NCI-H1417 (cell line): Measurements from ENCODE around the gene TARBP1.

Source experiments
- DNase-seq, 3 experiments: peaks; one replicate each; lab custom pipeline; 2025; lab: John Stamatoyannopoulos, UW

TARBP1 gene

DNA sequence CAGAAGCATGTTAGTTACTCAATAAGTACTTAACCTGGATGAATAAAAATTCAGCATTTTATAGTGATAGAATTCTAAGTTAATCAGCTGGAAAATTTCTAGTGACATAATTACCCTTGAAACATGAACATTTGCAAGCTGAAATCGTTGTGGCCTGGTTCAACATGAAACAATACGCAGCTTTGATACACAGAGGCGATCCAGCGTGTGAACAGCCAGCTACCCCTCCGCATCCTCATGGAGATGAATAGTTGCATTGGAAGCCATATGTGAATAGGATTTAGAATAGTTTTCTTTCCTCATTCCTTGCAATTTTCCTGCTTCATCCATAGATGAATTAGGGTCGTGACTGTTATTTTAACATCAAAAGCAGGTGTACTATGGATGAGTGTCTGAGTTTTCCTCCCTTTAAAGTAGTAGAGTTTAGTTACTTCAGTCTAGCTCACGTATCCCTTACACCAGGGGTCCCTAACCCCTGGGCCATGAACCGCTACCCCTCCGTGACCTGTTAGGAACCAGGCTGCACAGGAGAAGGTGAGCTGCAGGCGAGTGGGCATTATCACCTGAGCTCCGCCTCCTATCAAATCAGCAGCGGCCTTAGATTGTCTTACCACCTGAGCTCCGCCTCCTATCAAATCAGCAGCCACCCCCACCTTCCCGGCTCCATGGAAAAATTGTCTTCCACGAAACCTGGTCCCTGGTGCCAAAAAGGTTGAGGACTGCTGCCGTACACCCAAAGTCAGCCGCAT lies 6.2 kb upstream of the TARBP1 start:
- no peak for DNase-seq

GRCh38 chr1:234484218-234484617 lies 5.2 kb upstream of the TARBP1 start:
- no peak for DNase-seq

DNA sequence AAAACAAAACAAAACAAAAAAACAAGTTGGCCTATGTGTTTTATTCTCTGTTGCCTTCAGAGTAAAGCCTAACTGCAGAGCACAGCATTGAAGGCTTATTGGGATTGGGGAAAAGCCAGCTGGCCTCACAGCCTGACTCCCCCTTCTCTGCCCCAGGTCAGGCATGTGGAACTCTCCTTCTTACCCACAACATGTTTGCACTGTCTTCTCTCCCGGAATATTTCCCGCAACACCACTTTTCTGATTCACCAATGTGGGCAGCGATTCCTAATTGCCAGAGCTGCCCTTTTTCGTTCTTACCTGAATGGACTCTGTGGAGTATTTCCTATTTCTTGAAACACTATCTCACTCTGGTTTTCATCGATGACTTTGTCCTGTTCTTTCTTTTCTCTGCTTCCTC lies 2.8 kb upstream of the TARBP1 start:
- DNase-seq = no peak

DNA sequence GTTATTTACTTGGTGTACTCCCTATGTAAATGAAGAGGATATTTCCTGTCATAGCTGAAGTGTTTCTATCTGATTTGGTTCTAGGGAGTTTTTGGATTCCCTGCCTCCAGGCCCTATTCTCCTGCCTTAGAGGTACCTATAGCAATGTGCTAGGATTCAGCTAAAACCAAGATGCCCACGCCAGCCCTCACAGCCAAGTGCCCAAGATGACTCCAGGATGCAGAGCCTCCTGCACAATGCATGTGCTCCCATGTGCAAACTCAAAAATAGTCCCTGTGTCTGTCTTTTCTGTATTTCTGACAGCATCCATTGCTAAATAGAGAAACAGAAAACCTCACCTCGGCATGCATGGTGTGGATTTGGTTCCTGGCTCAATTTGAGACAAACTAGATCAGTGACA lies 887 bp upstream of the TARBP1 start:
- DNase-seq = no peak

GRCh38 chr1:234479310-234479559 lies 256 bp upstream of the TARBP1 start:
- DNase-seq = no peak

DNA sequence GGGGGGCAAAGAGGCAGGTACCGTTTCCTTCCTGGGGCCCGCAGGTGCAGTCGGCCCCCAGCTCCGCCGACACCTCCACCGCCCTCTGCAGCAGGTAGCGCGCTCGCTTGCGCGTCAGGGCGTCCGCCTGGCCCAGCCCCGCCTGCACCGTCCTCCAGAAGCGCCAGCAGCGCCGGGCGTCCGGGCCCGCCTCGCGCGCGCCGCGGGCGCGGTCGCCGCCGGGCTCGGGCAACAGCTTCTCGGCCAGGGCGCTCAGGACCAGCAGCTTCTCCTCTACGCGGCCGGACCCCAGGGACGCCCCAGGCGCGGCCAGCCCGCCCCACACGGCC lies 863 bp downstream of the TARBP1 start:
- peak; percentile 32 to 86 (median 79) for DNase-seq

- DNase-seq = no peak
These were observed 1.4 kb downstream of the TARBP1 start for GRCh38 chr1:234477386-234478151.

DNA sequence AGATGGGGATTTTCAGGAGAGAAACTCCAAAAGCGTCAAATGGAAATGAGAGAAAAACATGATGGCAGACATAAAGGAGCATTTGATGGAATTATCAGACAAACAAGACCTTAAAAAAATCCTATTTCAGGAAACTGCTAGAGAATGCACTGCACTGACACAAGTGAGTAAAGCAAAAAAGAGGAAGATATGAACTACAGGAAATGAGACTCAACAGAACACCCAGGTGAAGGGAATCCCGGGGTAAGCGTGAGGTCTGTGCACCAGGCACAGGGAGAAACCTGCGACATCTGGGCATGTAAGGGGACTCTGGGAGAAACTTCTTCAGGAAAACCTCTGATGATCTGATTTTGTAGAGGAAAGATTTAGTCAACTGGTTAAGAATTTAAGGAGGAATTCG lies 2.8 kb downstream of the TARBP1 start:
- DNase-seq = no peak

- DNase-seq = no peak
These were observed 3.7 kb downstream of the TARBP1 start for GRCh38 chr1:234475167-234475793.

DNA sequence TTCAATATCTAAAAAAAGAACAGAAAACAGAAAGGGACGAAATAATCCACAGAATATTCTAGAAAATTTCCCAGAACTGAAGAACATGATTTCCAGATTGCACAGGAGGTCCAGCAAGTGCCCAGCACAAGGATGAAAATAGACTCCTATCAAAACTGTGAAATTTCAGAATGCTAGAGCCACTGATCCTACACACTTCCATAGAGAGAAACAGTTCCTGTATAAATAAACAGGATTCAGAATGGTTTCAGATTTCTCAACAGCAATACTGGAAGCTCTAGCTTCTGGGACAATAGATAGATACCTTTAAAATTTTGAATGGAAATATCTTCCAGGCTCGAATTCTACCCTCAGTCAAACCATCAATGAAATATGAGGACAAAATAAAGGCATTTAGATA lies 4.6 kb downstream of the TARBP1 start:
- DNase-seq = no peak

GRCh38 chr1:234473118-234473517 lies 5.9 kb downstream of the TARBP1 start:
- DNase-seq = no peak

DNA sequence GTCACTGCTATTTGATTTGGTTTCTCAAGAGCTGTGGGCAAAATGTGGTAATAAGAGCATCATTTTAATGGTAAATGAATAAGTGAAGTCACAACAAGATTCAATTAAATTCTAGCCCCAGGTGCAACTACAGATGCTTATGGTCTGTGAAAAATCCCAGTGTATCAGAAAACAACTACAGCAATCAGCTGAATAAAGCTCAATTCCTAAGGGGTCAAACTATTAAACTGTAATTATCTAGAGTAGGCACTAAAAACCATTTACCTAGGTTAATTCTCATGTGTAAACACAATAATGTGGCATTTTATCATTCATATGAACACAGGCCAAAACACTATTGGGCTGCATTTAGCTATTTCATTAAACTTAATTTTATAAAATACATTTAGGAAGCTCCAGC lies 9.6 kb downstream of the TARBP1 start:
- DNase-seq = peak in 1 of 3 experiments; percentile 78

DNA sequence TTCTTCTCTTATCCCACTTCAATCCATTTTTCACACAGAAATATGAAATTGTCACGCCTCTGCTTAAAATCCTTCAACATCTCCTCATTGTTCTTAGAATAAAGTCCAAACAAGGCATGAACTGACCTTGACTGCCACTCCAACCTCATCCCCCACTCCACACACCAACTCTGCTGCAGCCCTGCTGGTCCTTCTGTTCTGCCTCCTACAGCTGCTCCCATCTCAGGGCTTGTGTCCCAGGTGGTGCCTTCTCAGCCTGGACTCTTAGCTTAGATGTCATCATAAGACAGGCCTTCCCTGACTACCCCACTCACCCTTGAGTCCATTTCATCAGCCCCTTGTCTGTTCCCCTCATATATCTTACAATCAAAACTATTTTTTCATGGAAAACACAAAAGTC lies 10.4 kb downstream of the TARBP1 start:
- peak in 1 of 3 experiments; percentile 35 for DNase-seq

- DNase-seq = no peak
These were observed 11.2 kb downstream of the TARBP1 start for GRCh38 chr1:234467821-234468220.

GRCh38 chr1:234466945-234467344 lies 12.0 kb downstream of the TARBP1 start:
- DNase-seq = no peak

GRCh38 chr1:234463749-234464148 lies 15.2 kb downstream of the TARBP1 start:
- no peak for DNase-seq

DNA sequence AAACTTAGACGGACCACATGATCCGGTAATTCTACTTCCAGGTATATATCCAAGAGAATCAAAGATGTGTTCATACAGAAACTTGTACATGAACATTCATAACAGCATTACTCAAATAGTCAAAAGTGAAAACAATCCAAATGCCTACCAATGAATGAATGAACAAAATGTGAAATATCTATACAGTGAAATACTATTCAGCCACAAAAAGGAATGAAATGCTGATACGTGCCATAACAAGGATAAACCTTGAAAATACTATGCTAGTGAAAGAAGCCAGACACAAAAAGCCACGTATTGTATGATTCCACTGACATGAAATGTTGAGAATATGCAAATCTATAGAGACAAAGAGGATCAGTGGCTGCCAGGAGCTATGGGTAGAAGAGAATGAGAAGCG lies 18.3 kb downstream of the TARBP1 start:
- DNase-seq = no peak

GRCh38 chr1:234458352-234459017 lies 20.5 kb downstream of the TARBP1 start:
- no peak for DNase-seq

DNA sequence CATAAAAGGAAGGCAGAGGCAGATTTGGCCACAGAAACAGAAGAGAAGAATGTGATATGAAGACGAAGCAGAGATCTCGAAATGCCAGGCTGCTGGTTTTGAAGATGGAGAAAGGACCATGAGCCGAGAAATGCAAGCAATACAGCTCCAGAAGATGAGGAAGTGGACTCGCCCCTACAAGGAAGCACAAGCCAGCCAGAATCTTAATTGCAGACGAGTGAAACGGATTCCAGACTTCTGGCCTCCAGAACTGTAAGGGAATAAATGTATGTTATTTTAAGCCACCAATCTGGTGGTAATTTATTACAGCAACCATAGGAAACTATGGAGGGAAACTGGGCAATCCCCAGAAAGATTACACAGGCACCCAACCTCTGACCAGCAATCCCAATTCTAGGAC lies 24.1 kb downstream of the TARBP1 start:
- DNase-seq = no peak

DNA sequence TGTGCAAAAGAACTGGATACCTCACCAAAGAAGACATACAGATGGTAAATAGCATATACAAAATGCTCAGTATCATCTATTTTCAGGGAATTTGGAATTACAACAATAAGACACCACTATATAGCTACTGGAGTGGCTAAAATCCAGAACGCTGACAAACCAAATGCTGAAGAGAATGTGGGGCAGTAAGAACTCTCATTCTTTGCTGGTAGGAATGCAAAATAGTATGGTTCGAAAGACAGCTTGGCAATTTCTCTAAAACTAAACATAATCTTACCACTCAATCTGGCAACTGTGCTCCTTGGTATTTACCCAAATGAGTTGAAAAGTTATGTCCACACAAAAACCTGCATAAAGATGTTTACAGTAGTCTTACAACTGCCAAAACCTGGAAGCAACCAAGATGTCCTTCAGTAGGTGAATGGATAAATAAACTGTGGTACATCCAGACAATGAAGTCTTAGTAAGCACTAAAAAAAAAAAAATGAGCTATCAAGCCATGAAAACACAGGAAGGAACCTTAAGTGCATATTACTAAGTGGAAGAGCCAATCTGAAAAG lies 26.5 kb downstream of the TARBP1 start:
- DNase-seq = no peak

GRCh38 chr1:234440348-234440747 lies 38.6 kb downstream of the TARBP1 start:
- no peak for DNase-seq

DNA sequence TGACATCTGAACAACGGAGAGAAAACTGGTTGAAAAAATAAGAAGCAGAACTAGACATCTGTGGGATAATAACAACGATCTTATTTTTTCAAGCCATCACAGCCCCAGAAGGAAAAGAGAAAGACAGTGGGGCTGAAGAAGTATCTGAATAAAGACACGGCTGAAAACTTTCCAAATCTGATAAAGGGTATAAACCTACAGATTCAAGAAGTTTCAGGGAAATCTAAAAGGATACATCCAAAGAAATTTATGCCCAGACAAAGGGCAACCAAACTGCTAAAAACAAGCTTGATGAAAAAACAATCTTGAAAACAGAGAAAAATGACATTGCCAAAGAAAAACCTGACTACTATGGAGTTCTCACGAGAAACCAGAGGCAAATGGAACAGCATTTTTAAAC lies 40.4 kb downstream of the TARBP1 start:
- no peak for DNase-seq
